ENCODE data around the gene AFAP1.
"Not testable (repeated sequence)": the region's sequence is repeated elsewhere in the genome, so short reads cannot be mapped to it uniquely, and the experiment has no call there.

AFAP1 gene

DNA sequence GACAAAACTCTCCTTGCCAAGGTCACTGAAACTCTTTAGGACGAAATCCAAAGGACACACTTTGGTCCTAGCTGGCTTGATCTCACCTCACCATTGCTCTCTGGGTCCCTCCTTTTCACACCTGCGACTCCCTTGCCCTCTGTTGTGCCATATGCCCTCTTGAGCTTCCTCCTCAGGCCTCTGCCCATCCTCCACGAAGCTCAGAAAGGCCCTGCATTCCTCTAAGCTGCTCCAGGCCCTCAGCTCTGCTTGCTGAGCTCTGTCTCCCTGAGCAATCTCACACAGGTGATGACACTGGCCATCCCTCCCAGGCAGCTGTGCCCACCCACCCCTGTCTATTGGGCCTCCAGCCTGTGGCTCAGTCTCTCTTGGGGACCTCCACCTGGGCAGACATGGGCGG is 10.1 kb upstream of the AFAP1 start:
- no peak for DNase-seq (ENCODE audit: low read depth in 2 of 2, low spot score in 1 of 2)

DNA sequence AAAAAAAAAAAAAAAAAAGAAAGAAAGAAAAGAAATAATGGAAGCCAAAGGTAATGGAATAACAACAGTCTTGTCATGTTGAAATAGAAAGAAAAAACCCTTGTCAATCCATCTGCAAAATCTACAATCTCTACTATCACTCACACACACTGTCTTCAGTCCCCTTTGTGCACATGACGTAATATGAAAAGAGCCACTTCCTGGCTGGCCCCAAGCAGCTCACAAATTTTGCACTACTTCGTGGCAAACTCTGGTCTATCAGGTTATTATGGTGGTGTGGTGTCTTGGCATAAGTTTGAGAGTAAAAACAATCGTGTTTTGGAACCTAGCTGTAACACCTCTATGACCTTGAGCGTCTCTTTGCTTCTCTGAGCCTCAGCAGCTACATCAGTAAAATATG is 8.3 kb upstream of the AFAP1 start:
- no peak for DNase-seq (ENCODE audit: low read depth in 2 of 2, low spot score in 1 of 2)

DNA sequence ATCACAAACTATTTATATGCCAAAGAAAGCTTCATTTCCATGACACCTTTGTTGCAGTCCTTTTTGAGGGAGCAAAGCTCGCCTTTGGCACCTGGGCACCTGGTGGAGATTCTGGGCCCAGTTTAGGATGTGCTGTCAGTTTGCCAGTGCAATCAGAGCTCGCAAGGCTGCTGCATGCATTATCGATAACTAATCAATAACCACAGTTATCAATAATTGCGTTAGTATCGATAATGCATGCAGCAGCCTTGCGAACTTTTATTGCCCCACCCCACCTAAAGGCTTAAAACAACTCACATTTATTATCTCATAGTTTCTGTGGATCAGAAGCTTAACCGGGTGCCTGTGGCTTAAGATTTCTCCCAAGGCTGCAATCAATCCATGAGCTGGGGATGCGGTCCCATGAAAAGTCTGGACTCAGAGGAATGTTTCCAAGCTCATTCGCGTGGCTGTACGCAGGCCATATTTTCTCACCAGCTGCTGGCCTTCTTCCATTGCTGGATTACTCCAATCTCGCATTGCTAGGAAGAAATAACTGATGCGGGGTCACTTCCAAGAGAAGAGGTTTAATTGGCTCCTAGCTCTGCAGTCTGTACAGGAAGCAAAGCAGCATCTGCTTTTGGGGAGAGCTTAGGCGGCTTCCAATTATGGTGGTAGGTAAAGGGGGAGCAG is 6.2 kb upstream of the AFAP1 start:
- no peak for DNase-seq (ENCODE audit: low read depth in 2 of 2, low spot score in 1 of 2)

DNA sequence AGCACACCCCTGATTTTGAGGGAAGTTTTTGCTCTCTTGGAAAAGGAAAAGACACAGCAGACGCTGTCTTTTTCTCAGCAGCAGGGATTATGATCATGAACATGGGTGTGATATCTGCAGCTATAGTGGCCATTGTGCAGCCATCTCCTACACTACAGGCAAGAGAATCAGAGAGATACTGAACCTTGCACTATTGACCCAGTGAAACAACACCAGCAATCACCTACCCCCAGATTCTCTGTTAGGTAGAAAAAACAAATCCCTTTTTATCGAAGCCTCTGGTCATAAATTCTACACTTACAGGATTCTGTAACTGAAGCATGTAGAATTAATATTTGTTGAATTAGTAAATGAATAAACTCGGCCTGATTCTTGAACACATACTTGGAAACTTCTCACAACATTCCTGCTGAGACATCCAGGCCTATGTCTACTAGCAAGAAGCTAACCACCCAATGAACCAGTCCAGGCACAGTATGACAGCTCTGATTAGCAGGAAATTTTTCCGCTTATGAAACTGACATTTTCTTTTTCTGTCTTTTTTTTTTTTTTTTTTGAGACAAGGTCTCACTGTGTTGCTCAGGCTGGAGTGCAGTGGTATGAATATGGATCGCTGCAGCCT is 5.0 kb upstream of the AFAP1 start:
- no peak for DNase-seq (ENCODE audit: low read depth in 2 of 2, low spot score in 1 of 2)

GRCh38 chr4:7943688-7944087 is 4.0 kb upstream of the AFAP1 start:
- DNase-seq (ENCODE audit: low read depth in 2 of 2, low spot score in 1 of 2) = not testable (repeated sequence)

DNA sequence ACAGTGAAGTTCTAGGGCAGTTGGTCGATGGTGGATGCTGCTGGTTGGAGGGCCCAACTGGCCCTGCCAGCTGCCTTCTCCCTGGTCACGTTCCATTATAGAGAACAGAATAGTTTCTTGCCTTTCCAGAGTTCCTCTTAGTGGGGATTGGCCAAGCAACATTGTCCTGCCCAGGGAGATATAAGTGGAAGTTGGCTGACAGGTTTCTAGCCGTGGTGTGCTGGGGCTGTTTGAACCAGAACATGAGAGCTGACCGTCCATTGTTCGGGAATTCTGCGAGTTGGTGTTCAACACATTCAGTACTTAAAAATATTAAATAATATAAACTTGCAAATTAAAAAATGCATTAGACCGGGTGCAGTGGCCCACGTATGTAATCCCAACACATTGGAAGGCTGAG is 3.5 kb upstream of the AFAP1 start:
- DNase-seq (ENCODE audit: low read depth in 2 of 2, low spot score in 1 of 2) = no peak

GRCh38 chr4:7941965-7942496 is 2.4 kb upstream of the AFAP1 start:
- DNase-seq (ENCODE audit: low read depth in 2 of 2, low spot score in 1 of 2) = no peak

- no peak for DNase-seq (ENCODE audit: low read depth in 2 of 2, low spot score in 1 of 2)
Observed at GRCh38 chr4:7941111-7941964, 1.7 kb upstream of the AFAP1 start.

DNA sequence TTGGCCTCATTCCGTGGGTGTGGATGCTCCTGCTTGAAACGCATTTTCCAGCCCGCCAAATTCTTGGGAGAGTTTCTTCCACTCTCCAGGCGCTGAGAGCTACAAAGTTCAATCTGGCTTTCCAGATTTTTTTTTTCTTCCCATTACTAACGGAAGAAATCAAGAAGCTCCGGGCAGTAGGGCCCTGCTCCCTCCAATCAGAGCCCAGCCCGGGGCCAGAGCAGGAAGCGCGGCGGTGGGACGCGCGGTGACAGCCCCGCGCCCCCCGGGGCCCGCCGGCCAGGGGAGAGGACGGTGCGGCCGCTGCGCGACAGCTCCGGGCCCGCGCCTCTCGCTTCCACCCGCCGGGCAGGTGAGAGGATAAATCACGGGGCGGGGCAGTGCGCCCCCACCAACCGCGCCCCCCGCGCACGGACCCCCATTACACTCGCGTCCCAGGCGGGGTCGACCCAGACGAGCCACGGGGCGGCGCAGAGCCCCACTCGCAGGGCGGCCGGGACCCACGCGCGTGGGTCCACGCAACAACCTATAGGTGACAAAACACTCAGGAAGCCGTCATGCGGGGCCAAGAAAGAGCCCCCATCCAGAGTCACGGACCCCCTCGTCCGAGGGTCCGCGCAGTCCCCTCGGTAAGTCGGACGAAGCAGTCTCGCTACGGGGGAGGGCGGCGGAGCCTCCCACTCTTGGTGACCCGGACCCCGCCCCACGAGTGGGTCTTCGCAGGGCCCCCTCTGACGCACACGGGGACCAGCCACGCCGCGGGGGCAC is 868 bp downstream of the AFAP1 start:
- DNase-seq (ENCODE audit: low read depth in 2 of 2, low spot score in 1 of 2) = no peak

- no peak for DNase-seq (ENCODE audit: low read depth in 2 of 2, low spot score in 1 of 2)
Observed at GRCh38 chr4:7938266-7938608, 1.4 kb downstream of the AFAP1 start.

GRCh38 chr4:7937006-7937405 is 2.7 kb downstream of the AFAP1 start:
- DNase-seq (ENCODE audit: low read depth in 2 of 2, low spot score in 1 of 2) = no peak

- no peak for DNase-seq (ENCODE audit: low read depth in 2 of 2, low spot score in 1 of 2)
Observed at GRCh38 chr4:7933651-7934510, 5.8 kb downstream of the AFAP1 start.

GRCh38 chr4:7932287-7932686 is 7.4 kb downstream of the AFAP1 start:
- no peak for DNase-seq (ENCODE audit: low read depth in 2 of 2, low spot score in 1 of 2)

DNA sequence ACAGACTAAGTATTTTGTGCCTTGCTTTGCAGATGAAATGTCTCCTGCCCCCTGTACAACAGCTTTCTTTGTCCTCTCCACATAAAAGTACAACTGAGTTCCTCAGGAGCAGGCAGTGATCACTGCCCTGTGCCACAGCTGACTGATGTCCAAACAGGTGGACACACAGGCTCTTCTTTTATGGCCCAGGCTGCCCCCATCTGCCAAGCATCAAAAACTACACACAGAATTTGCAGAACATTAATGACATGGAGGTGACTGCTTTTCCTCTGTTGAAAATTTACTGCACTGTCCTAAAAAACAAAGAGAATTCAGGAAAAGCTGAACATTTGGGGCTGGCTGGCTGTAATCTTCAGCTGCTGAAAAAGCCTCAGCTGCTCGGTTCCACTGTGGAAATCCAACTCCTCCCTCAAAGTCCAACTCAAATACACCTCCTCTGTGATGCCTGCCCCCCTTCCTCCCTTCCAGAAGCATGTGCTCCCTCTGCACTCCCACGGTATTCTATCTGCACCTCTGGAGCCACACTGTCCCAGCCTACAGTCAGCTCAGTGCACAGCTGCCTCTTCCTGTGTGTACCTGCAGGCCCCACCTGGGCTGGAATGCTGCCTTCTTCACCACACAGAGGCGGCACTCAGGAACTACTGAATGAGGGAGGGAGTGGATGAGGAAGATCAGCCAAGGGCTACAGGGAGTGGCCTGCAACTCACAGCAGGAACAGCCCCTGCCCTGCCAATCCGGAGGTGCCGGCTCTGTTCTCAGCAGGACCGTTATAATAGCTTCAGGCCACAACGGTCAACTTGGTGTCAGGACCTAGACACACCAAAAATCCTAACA is 10.3 kb downstream of the AFAP1 start:
- no peak for DNase-seq (ENCODE audit: low read depth in 2 of 2, low spot score in 1 of 2)

DNA sequence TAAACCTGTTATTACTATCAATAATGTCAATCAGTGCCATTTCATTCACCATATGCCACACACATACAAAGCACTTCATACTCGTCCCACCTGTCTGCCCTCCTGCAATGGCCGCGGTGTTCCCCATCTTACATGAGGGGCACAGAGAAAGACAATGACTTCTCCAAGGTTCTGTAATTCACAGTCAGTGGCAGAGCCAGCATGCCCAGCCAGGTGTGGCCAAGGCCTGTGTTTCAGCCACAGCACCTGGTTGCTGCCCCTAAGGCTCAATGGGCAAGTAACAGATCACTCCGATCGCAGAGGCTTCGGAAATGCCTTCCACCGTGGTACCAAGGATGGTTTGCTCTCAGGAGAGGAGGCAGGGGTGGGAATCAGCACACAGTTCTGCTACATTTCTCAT is 10.9 kb downstream of the AFAP1 start:
- no peak for DNase-seq (ENCODE audit: low read depth in 2 of 2, low spot score in 1 of 2)

DNA sequence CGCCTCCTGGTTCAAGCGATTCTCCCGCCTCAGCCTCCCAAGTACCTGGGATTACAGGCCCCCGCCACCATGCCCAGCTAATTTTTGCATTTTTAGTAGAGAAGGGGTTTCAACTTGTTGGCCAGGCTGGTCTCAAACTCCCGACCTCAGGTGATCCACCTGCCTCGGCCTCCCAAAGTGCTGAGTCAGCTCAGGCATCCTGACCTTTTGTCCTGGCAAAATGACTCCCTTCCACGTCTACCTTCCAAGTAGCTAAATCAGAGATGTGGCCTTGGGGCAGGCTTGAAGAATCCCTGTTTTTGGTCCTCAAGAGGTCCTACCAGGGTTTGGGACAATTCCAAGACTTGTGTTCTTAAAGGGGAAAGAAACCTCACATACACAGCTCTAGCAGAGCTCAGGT is 12.8 kb downstream of the AFAP1 start:
- no peak for DNase-seq (ENCODE audit: low read depth in 2 of 2, low spot score in 1 of 2)

GRCh38 chr4:7924570-7924969 is 15.1 kb downstream of the AFAP1 start:
- no peak for DNase-seq (ENCODE audit: low read depth in 2 of 2, low spot score in 1 of 2)

- DNase-seq (ENCODE audit: low read depth in 2 of 2, low spot score in 1 of 2) = no peak
Observed at GRCh38 chr4:7924163-7924562, 15.5 kb downstream of the AFAP1 start.

- no peak for DNase-seq (ENCODE audit: low read depth in 2 of 2, low spot score in 1 of 2)
Observed at GRCh38 chr4:7922466-7922865, 17.2 kb downstream of the AFAP1 start.

DNA sequence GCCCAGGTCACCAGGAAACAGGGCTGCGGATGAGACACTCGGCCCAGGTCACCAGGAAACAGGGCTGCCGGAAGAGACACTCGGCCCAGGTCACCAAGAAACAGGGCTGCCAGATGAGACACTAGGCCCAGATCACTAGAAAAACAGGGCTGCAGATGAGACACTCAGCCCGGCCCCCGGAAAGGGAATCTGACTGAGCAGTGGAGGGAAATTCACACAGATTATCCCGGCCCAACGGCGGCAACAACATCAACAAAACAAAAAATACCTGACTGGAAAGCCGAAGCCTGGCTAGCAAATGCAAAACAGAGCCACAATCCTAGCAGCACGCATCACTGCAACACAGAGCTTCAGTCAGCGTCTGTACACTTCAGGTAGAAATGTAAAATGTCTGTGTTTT is 20.7 kb downstream of the AFAP1 start:
- no peak for DNase-seq (ENCODE audit: low read depth in 2 of 2, low spot score in 1 of 2)
